HEK293 (cell line): ENCODE measurements around the gene PRKCE.

Experiments used
- CTCF ChIA-PET: fragments of 350-600 bp; formaldehyde crosslinking; extraction: SDS; loops from one replicate; lab custom pipeline; 2021; ENCODE audit warnings: antibody characterized with exemption; lab: Yijun Ruan, JAX
- POLR2A ChIA-PET: fragments of 300-600 bp; formaldehyde crosslinking; extraction: SDS; loops from one replicate; lab custom pipeline; 2020; ENCODE audit warnings: antibody characterized with exemption, inconsistent platforms; lab: Yijun Ruan, JAX
- H3K27ac ChIP-seq: fragments of 200-500 bp; sonication (Bioruptor generic); 2 replicates; pipeline ENCODE4 v1.5.1; 2014; ENCODE audit warnings: low read depth, low read length, control low read depth, inconsistent platforms; ENCODE audit errors: extremely low read depth
- H3K36me3 ChIP-seq, 2 experiments: fragments of 200-500 bp in 1 of 2; sonication (Bioruptor generic) in 1 of 2; 1 replicate in 1 of 2; 2 replicates in 1 of 2; pipeline ENCODE4 v1.5.1; 2014 to 2017; ENCODE audit warnings: inconsistent platforms in 2 of 2, low read length in 2 of 2; ENCODE audit not compliant: control insufficient read depth in 2 of 2, insufficient read depth in 1 of 2
- H3K4me1 ChIP-seq: fragments of 200-500 bp; sonication (Bioruptor generic); 2 replicates; pipeline ENCODE4 v1.5.1; 2014; ENCODE audit warnings: mild to moderate bottlenecking, low read length, inconsistent platforms; ENCODE audit not compliant: control insufficient read depth, insufficient read depth
- H3K4me3 ChIP-seq: 2 replicates; pipeline ENCODE4 v1.5.1; 2011; ENCODE audit warnings: low read depth, mild to moderate bottlenecking, control low read depth, low read length, moderate library complexity
- H3K9me3 ChIP-seq: fragments of 200-500 bp; sonication (Bioruptor generic); 2 replicates; pipeline ENCODE4 v1.5.1; 2014; ENCODE audit warnings: low read depth, low read length, inconsistent platforms; ENCODE audit not compliant: control insufficient read depth, insufficient read depth
- BCL6B ChIP-seq: fragments of 450-650 bp; formaldehyde crosslinking; IDR thresholded peaks from 2 replicates; pipeline ENCODE4 v1.5.1; 2017; ENCODE audit warnings: missing biosample characterization, missing genetic modification characterization
- EGR2 ChIP-seq: fragments of 450-650 bp; formaldehyde crosslinking; IDR thresholded peaks from 2 replicates; pipeline ENCODE4 v1.5.1; 2016; ENCODE audit warnings: low read depth, missing biosample characterization, missing genetic modification characterization
- GFI1B ChIP-seq: fragments of 450-650 bp; formaldehyde crosslinking; IDR thresholded peaks from 2 replicates; pipeline ENCODE4 v1.5.1; 2016; ENCODE audit warnings: missing biosample characterization, missing genetic modification characterization
- GLI4 ChIP-seq: fragments of 450-650 bp; formaldehyde crosslinking; IDR thresholded peaks from 2 replicates; pipeline ENCODE4 v1.5.1; 2016; ENCODE audit warnings: missing biosample characterization, missing genetic modification characterization
- GLIS2 ChIP-seq: fragments of 450-650 bp; formaldehyde crosslinking; IDR thresholded peaks from 2 replicates; pipeline ENCODE4 v1.5.1; 2016; ENCODE audit warnings: missing biosample characterization, missing genetic modification characterization
- IKZF3 ChIP-seq: fragments of 450-650 bp; IDR thresholded peaks from 2 replicates; pipeline ENCODE4 v1.5.0; 2018; ENCODE audit warnings: missing biosample characterization, mild to moderate bottlenecking, missing genetic modification characterization, moderate library complexity
- OSR2 ChIP-seq: fragments of 450-650 bp; formaldehyde crosslinking; IDR thresholded peaks from 2 replicates; pipeline ENCODE4 v1.5.1; 2016; ENCODE audit warnings: missing biosample characterization, missing genetic modification characterization
- SP2 ChIP-seq: fragments of 450-650 bp; formaldehyde crosslinking; IDR thresholded peaks from 2 replicates; pipeline ENCODE4 v1.5.1; 2016; ENCODE audit warnings: missing biosample characterization, missing genetic modification characterization
- SP7 ChIP-seq: fragments of 450-650 bp; formaldehyde crosslinking; IDR thresholded peaks from 2 replicates; pipeline ENCODE4 v1.5.1; 2016; ENCODE audit warnings: missing biosample characterization, missing genetic modification characterization
- TSHZ1 ChIP-seq: fragments of 450-650 bp; formaldehyde crosslinking; IDR thresholded peaks from 2 replicates; pipeline ENCODE4 v1.5.1; 2016; ENCODE audit warnings: missing biosample characterization, missing genetic modification characterization, borderline replicate concordance
- YY1 ChIP-seq: fragments of 450-650 bp; formaldehyde crosslinking; IDR thresholded peaks from 2 replicates; pipeline ENCODE4 v1.5.1; 2018; ENCODE audit warnings: missing biosample characterization, missing genetic modification characterization
- ZBTB17 ChIP-seq: fragments of 450-650 bp; formaldehyde crosslinking; IDR thresholded peaks from 2 replicates; pipeline ENCODE4 v1.5.1; 2016; ENCODE audit warnings: missing biosample characterization, missing genetic modification characterization
- ZFHX2 ChIP-seq: fragments of 450-650 bp; formaldehyde crosslinking; conservative IDR thresholded peaks from 2 replicates; pipeline ENCODE4 v1.5.1; 2016; ENCODE audit warnings: missing biosample characterization, missing genetic modification characterization
- ZIC2 ChIP-seq: fragments of 450-650 bp; formaldehyde crosslinking; IDR thresholded peaks from 2 replicates; pipeline ENCODE4 v1.5.1; 2016; ENCODE audit warnings: missing biosample characterization, missing genetic modification characterization
- ZNF112 ChIP-seq: fragments of 450-650 bp; formaldehyde crosslinking; IDR thresholded peaks from 2 replicates; pipeline ENCODE4 v1.5.0; 2017; ENCODE audit warnings: missing biosample characterization, missing genetic modification characterization
- ZNF138 ChIP-seq: fragments of 450-650 bp; formaldehyde crosslinking; IDR thresholded peaks from 2 replicates; pipeline ENCODE4 v1.5.1; 2016; ENCODE audit warnings: missing biosample characterization, missing genetic modification characterization, borderline replicate concordance
- ZNF155 ChIP-seq: fragments of 450-650 bp; formaldehyde crosslinking; IDR thresholded peaks from 2 replicates; pipeline ENCODE4 v1.5.1; 2016; ENCODE audit warnings: missing biosample characterization, missing genetic modification characterization
- ZNF175 ChIP-seq: fragments of 450-650 bp; formaldehyde crosslinking; IDR thresholded peaks from 2 replicates; pipeline ENCODE4 v1.5.1; 2016; ENCODE audit warnings: missing biosample characterization, missing genetic modification characterization
- ZNF19 ChIP-seq: fragments of 450-650 bp; formaldehyde crosslinking; IDR thresholded peaks from 2 replicates; pipeline ENCODE4; 2016; ENCODE audit warnings: missing biosample characterization, missing genetic modification characterization, low read depth
- ZNF2 ChIP-seq: fragments of 450-650 bp; formaldehyde crosslinking; IDR thresholded peaks from 2 replicates; pipeline ENCODE4 v1.5.1; 2016; ENCODE audit warnings: missing biosample characterization, missing genetic modification characterization
- ZNF404 ChIP-seq: fragments of 450-650 bp; formaldehyde crosslinking; IDR thresholded peaks from 2 replicates; pipeline ENCODE4 v1.5.1; 2017; ENCODE audit warnings: missing biosample characterization, missing genetic modification characterization
- ZNF423 ChIP-seq: fragments of 450-650 bp; formaldehyde crosslinking; IDR thresholded peaks from 2 replicates; pipeline ENCODE4 v1.5.1; 2016; ENCODE audit warnings: missing biosample characterization, missing genetic modification characterization
- ZNF426 ChIP-seq: fragments of 450-650 bp; formaldehyde crosslinking; IDR thresholded peaks from 2 replicates; pipeline ENCODE4 v1.5.1; 2017; ENCODE audit warnings: missing biosample characterization, missing genetic modification characterization, mild to moderate bottlenecking, inconsistent platforms, moderate library complexity
- ZNF488 ChIP-seq: fragments of 450-650 bp; formaldehyde crosslinking; IDR thresholded peaks from 2 replicates; pipeline ENCODE4 v1.5.1; 2016; ENCODE audit warnings: missing biosample characterization, missing genetic modification characterization
- ZNF548 ChIP-seq: fragments of 450-650 bp; formaldehyde crosslinking; IDR thresholded peaks from 2 replicates; pipeline ENCODE4 v1.5.1; 2016; ENCODE audit warnings: missing biosample characterization, missing genetic modification characterization
- ZNF555 ChIP-seq: fragments of 450-650 bp; formaldehyde crosslinking; conservative IDR thresholded peaks from 2 replicates; pipeline ENCODE4 v1.5.1; 2017; ENCODE audit warnings: missing biosample characterization, mild to moderate bottlenecking, missing genetic modification characterization, inconsistent platforms
- ZNF558 ChIP-seq: fragments of 450-650 bp; formaldehyde crosslinking; IDR thresholded peaks from 2 replicates; pipeline ENCODE4 v1.5.1; 2016; ENCODE audit warnings: missing biosample characterization, missing genetic modification characterization
- ZNF560 ChIP-seq: fragments of 450-650 bp; formaldehyde crosslinking; IDR thresholded peaks from 2 replicates; pipeline ENCODE4 v1.5.1; 2017; ENCODE audit warnings: missing biosample characterization, missing genetic modification characterization, borderline replicate concordance
- ZNF610 ChIP-seq: fragments of 450-650 bp; formaldehyde crosslinking; IDR thresholded peaks from 2 replicates; pipeline ENCODE4 v1.5.1; 2016; ENCODE audit warnings: missing biosample characterization, missing genetic modification characterization, borderline replicate concordance
- ZNF843 ChIP-seq: fragments of 450-650 bp; formaldehyde crosslinking; IDR thresholded peaks from 2 replicates; pipeline ENCODE4 v1.5.1; 2016; ENCODE audit warnings: missing biosample characterization, missing genetic modification characterization
- ZSCAN30 ChIP-seq: fragments of 450-650 bp; IDR thresholded peaks from 2 replicates; pipeline ENCODE4 v1.5.1; 2018; ENCODE audit warnings: missing biosample characterization, mild to moderate bottlenecking, missing genetic modification characterization, moderate library complexity

The PRKCE gene

GRCh38 chr2:45640576-45640975 is 10.9 kb upstream of the PRKCE start:
- Histone ChIP-seq H3K4me1 (no peaks in the 10 kb centered on the region), H3K4me3 (no peak overlapping the region), H3K9me3 (no peaks in the 10 kb centered on the region), H3K36me3 (no peaks in the 10 kb centered on the region), H3K27ac (no peak overlapping the region)
- TF ChIP-seq ZNF843 (tag by site-specific recombination) = no peak
- no peak for TF ChIP-seq BCL6B (tag by site-specific recombination)
- no peak for TF ChIP-seq YY1
- TF ChIP-seq ZNF404 (tag by site-specific recombination) = no peak
- TF ChIP-seq ZNF138 (tag by site-specific recombination) = no peak
- CTCF ChIA-PET = interaction anchor here (0.5 to 3.2 kb wide), 2 partner anchors 138 to 294 kb away, joined by 3 to 17 read pairs; no protein-coding TSS in a partner anchor
- POLR2A ChIA-PET = no interaction called here

GRCh38 chr2:45643095-45643494 is 8.4 kb upstream of the PRKCE start:
- ChIA-PET CTCF (interaction anchor here (0.7 to 3.2 kb wide), 10 partner anchors 9 to 350 kb away, joined by 3 to 17 read pairs (median 4); no protein-coding TSS in a partner anchor), POLR2A (no interaction called here)
- no peaks in the 10 kb centered on the region for H3K9me3 ChIP-seq

GRCh38 chr2:45643543-45644542 is 7.6 kb upstream of the PRKCE start:
- CTCF ChIA-PET = interaction anchor here (0.9 to 3.2 kb wide), 7 partner anchors 9 to 292 kb away, joined by 3 to 17 read pairs (median 7); no protein-coding TSS in a partner anchor
- Histone ChIP-seq H3K27ac (peak overlapping the region; percentile 49; the same call in 1 of the 2 replicates), H3K9me3 (no peaks in the 10 kb centered on the region), H3K36me3 (no peaks in the 10 kb centered on the region), H3K4me3 (peak overlapping the region; percentile 47), H3K4me1 (peaks cover 3% of the 10 kb centered on the region; the same call in 1 of the 2 replicates)
- POLR2A ChIA-PET = no interaction called here
- no peak for TF ChIP-seq ZNF19 (tag by site-specific recombination)
- TF ChIP-seq IKZF3 (tag by site-specific recombination) = no peak
- TF ChIP-seq SP2 (tag by site-specific recombination) = no peak
- no peak for TF ChIP-seq ZNF548 (tag by site-specific recombination)
- peak; percentile 96 for TF ChIP-seq ZSCAN30 (tag by site-specific recombination)
- TF ChIP-seq TSHZ1 (tag by site-specific recombination) = no peak
- 0 out of 2 replicates have a peak, but pooled peaks have one; percentile 47 for TF ChIP-seq ZNF2 (tag by site-specific recombination)
- TF ChIP-seq ZNF558 (tag by site-specific recombination) = no peak
- TF ChIP-seq ZBTB17 (tag by site-specific recombination) = peak; percentile 57; the same call in 1 of the 2 replicates
- peak; percentile 48; the same call in 1 of the 2 replicates for TF ChIP-seq GLIS2 (tag by site-specific recombination)
- no peak for TF ChIP-seq ZNF175
- TF ChIP-seq EGR2 = peak; percentile 30; the same call in 1 of the 2 replicates
- TF ChIP-seq ZNF423 (tag by site-specific recombination) = no peak
- TF ChIP-seq ZIC2 (tag by site-specific recombination) = peak; percentile 60

More at GRCh38 chr2:45643095-45643494, 8.4 kb upstream of the PRKCE start:
- TF ChIP-seq ZNF555 (tag by site-specific recombination) = no peak
- TF ChIP-seq ZNF155 = no peak
- no peak for TF ChIP-seq ZNF610 (tag by site-specific recombination)
- no peak for TF ChIP-seq ZNF560 (tag by site-specific recombination)
- TF ChIP-seq ZFHX2 (tag by site-specific recombination) = no peak
- TF ChIP-seq ZNF426 = no peak
- TF ChIP-seq GFI1B (tag by site-specific recombination) = no peak
- no peak for TF ChIP-seq ZNF488 (tag by site-specific recombination)
- TF ChIP-seq SP7 (tag by site-specific recombination) = no peak
- no peak for TF ChIP-seq ZNF112
- TF ChIP-seq GLI4 = no peak
- TF ChIP-seq OSR2 (tag by site-specific recombination) = no peak
- Histone ChIP-seq H3K36me3 (no peaks in the 10 kb centered on the region), H3K4me3 (peak overlapping the region; percentile 47), H3K27ac (peak overlapping the region; percentile 49; the same call in 1 of the 2 replicates), H3K4me1 (no peaks in the 10 kb centered on the region)
